H1 (cell line): ENCODE measurements around the gene PIP5K1B. TPM values are rescaled to one million over a fixed set of nuclear protein-coding genes. Genes with fewer than 3 reads are reported as not detected.

Experiments used
- BRCA1 ChIP-seq: IDR thresholded peaks from 2 replicates; pipeline ENCODE4 v1.6.1; 2012; ENCODE audit warnings: low read depth, low read length, improper control_type of control experiment
- CEBPB ChIP-seq: IDR thresholded peaks from 2 replicates; pipeline ENCODE4 v1.6.1; 2012; ENCODE audit warnings: low read depth, low read length
- CREB1 ChIP-seq: IDR thresholded peaks from 2 replicates; pipeline ENCODE4 v1.6.1; 2012; ENCODE audit warnings: inconsistent platforms
- HDAC2 ChIP-seq, 2 experiments: fragments of 300-600 bp in 1 of 2; sonication (generic) in 1 of 2; IDR thresholded peaks; 2 replicates each; pipeline ENCODE4 v1.6.1; 2011 to 2012; ENCODE audit warnings: low read depth in 2 of 2, low read length in 2 of 2, mild to moderate bottlenecking in 2 of 2, moderate library complexity in 2 of 2, borderline replicate concordance in 1 of 2, inconsistent platforms in 1 of 2
- KDM1A ChIP-seq: fragments of 200-600, 300-600 bp; sonication (generic); IDR thresholded peaks from 2 replicates; pipeline ENCODE4 v1.7.1; 2016; ENCODE audit warnings: mild to moderate bottlenecking, low read length, borderline replicate concordance
- NRF1 ChIP-seq: IDR thresholded peaks from 2 replicates; pipeline ENCODE4 v1.6.1; 2011; ENCODE audit warnings: mild to moderate bottlenecking, low read depth, low read length, improper control_type of control experiment
- PHF8 ChIP-seq: fragments of 200-600 bp; sonication (generic); conservative IDR thresholded peaks from 2 replicates; pipeline ENCODE4 v1.7.1; 2012; ENCODE audit warnings: low read depth, mild to moderate bottlenecking, inconsistent platforms, low read length, moderate library complexity
- RAD21 ChIP-seq, 2 experiments: IDR thresholded peaks in 1 of 2; conservative IDR thresholded peaks in 1 of 2; 2 replicates each; pipeline ENCODE4 v1.6.1; 2011; ENCODE audit warnings: low read depth in 2 of 2, low read length in 2 of 2, improper control_type of control experiment in 1 of 2, inconsistent platforms in 1 of 2, mild to moderate bottlenecking in 1 of 2, moderate library complexity in 1 of 2
- TEAD4 ChIP-seq: IDR thresholded peaks from 2 replicates; pipeline ENCODE4 v1.6.1; 2012; ENCODE audit warnings: low read depth, low read length, inconsistent platforms, mixed read lengths
- polyA plus RNA-seq, 7 experiments: library from polyadenylated mRNA; depleted of rRNA in 3 of 7; stranded (reverse) in 5 of 7; unstranded in 2 of 7; fragments of >200 nt in 5 of 7; fragments of 200-250 nt in 2 of 7; gene quantifications; 1 replicate in 5 of 7; 2 replicates in 1 of 7; 4 replicates in 1 of 7; pipeline versions ENCODE4 v1.2.1 to v1.2.3, GENCODE V29; 2011 to 2013; ENCODE audit warnings: missing spikeins in 2 of 7, mixed read lengths in 2 of 7
- total RNA-seq: library from RNA; stranded (reverse); fragmentation: NEBNext Ultra II Directional; extraction: Animal tissue kit (Norgen Biotek cat#: 25700); gene quantifications from 2 replicates; pipeline ENCODE4 v1.2.1, GENCODE V29; 2021
- TF ChIP-seq, protein P1 (sequence below): fragments of 300-600 bp; sonication (generic); IDR thresholded peaks from 2 replicates; pipeline ENCODE4 v1.7.1; 2012; ENCODE audit warnings: low read length, moderate library complexity, mild to moderate bottlenecking, inconsistent platforms; ENCODE audit not compliant: insufficient replicate concordance

PIP5K1B gene
- total and polyA plus RNA-seq, 2 of the 8 experiments (the other 6 are each of a cell fraction or from before 2014, with no cell fraction given): 4.7 to 7.7 TPM

DNA sequence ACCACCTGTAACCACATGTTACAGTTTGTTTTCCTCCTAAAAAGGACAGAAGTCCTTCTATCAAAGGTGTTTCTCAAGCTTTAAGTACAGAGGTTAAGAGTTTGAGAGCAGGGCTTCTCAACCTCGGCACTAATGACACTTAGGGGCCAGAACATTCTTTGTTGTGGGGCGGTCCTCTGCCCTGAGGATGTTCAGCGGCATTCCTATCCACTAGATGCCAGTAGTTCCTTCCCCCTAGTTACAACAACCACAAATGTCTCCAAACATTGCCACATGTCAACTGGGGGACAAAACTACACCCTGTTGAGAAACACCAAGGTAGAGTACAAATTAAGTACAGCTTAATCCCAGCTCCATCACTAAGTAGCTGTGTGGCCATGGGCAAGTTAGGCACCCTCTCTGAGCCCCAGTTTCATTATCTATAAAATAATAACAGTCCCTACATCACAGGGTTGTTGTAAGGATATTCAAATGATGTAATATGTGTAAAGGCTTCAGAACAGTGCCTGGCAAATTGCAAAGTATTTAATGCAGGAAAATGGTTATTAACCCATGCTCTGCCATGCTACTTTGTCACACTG lies 44.6 kb downstream of the PIP5K1B start (continued):
- TF ChIP-seq, protein P1, sequence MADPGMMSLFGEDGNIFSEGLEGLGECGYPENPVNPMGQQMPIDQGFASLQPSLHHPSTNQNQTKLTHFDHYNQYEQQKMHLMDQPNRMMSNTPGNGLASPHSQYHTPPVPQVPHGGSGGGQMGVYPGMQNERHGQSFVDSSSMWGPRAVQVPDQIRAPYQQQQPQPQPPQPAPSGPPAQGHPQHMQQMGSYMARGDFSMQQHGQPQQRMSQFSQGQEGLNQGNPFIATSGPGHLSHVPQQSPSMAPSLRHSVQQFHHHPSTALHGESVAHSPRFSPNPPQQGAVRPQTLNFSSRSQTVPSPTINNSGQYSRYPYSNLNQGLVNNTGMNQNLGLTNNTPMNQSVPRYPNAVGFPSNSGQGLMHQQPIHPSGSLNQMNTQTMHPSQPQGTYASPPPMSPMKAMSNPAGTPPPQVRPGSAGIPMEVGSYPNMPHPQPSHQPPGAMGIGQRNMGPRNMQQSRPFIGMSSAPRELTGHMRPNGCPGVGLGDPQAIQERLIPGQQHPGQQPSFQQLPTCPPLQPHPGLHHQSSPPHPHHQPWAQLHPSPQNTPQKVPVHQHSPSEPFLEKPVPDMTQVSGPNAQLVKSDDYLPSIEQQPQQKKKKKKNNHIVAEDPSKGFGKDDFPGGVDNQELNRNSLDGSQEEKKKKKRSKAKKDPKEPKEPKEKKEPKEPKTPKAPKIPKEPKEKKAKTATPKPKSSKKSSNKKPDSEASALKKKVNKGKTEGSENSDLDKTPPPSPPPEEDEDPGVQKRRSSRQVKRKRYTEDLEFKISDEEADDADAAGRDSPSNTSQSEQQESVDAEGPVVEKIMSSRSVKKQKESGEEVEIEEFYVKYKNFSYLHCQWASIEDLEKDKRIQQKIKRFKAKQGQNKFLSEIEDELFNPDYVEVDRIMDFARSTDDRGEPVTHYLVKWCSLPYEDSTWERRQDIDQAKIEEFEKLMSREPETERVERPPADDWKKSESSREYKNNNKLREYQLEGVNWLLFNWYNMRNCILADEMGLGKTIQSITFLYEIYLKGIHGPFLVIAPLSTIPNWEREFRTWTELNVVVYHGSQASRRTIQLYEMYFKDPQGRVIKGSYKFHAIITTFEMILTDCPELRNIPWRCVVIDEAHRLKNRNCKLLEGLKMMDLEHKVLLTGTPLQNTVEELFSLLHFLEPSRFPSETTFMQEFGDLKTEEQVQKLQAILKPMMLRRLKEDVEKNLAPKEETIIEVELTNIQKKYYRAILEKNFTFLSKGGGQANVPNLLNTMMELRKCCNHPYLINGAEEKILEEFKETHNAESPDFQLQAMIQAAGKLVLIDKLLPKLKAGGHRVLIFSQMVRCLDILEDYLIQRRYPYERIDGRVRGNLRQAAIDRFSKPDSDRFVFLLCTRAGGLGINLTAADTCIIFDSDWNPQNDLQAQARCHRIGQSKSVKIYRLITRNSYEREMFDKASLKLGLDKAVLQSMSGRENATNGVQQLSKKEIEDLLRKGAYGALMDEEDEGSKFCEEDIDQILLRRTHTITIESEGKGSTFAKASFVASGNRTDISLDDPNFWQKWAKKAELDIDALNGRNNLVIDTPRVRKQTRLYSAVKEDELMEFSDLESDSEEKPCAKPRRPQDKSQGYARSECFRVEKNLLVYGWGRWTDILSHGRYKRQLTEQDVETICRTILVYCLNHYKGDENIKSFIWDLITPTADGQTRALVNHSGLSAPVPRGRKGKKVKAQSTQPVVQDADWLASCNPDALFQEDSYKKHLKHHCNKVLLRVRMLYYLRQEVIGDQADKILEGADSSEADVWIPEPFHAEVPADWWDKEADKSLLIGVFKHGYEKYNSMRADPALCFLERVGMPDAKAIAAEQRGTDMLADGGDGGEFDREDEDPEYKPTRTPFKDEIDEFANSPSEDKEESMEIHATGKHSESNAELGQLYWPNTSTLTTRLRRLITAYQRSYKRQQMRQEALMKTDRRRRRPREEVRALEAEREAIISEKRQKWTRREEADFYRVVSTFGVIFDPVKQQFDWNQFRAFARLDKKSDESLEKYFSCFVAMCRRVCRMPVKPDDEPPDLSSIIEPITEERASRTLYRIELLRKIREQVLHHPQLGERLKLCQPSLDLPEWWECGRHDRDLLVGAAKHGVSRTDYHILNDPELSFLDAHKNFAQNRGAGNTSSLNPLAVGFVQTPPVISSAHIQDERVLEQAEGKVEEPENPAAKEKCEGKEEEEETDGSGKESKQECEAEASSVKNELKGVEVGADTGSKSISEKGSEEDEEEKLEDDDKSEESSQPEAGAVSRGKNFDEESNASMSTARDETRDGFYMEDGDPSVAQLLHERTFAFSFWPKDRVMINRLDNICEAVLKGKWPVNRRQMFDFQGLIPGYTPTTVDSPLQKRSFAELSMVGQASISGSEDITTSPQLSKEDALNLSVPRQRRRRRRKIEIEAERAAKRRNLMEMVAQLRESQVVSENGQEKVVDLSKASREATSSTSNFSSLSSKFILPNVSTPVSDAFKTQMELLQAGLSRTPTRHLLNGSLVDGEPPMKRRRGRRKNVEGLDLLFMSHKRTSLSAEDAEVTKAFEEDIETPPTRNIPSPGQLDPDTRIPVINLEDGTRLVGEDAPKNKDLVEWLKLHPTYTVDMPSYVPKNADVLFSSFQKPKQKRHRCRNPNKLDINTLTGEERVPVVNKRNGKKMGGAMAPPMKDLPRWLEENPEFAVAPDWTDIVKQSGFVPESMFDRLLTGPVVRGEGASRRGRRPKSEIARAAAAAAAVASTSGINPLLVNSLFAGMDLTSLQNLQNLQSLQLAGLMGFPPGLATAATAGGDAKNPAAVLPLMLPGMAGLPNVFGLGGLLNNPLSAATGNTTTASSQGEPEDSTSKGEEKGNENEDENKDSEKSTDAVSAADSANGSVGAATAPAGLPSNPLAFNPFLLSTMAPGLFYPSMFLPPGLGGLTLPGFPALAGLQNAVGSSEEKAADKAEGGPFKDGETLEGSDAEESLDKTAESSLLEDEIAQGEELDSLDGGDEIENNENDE: no peak
- no peak for TF ChIP-seq BRCA1
- no peak for TF ChIP-seq PHF8
- peak; percentile 33 to 54; a peak in 3 of 4 replicates for TF ChIP-seq RAD21 (IDR thresholded peaks at IDR 0.05 in 1 of 2, conservative IDR thresholded peaks at IDR 0.05 in 1 of 2; ENCODE audit: low read depth in 2 of 2, low read length in 2 of 2)
- TF ChIP-seq CREB1: no peak
- no peak for TF ChIP-seq CEBPB
- peak in 1 of 2 experiments; percentile 39; a peak in 1 of 4 replicates for TF ChIP-seq HDAC2 (IDR thresholded peaks at IDR 0.05; ENCODE audit: borderline replicate concordance in 1 of 2, low read depth in 2 of 2, low read length in 2 of 2)
- no peak for TF ChIP-seq NRF1
- peak; percentile 47; the same call in 1 of the 2 replicates for TF ChIP-seq KDM1A
- no peak for TF ChIP-seq TEAD4
